Prostate gland (tissue), 2 donors: ENCODE data around the gene MMP21. TPM values are rescaled to one million over a fixed set of nuclear protein-coding genes. Genes with fewer than 3 reads are reported as not detected.

Experiments
- DNase-seq: peaks from one replicate; pipeline ENCODE4 v3.0.0-alpha.2; 2019; ENCODE audit warnings: low spot score
- H3K27ac ChIP-seq, 2 donors: fragments of 200-600 bp; sonication (generic); 2 replicates each; pipeline ENCODE4 v1.5.1; 2017 to 2019
- H3K27me3 ChIP-seq: fragments of 200-600 bp; sonication (generic); replicated peaks from 2 replicates; pipeline ENCODE4 v1.5.1; 2019; ENCODE audit not compliant: insufficient read depth
- H3K36me3 ChIP-seq, 2 donors: fragments of 200-600 bp; sonication (generic); 1 replicate in 1 of 2; 2 replicates in 1 of 2; pipeline versions ENCODE4 v1.5.1 to v1.8.1; 2017 to 2019
- H3K4me1 ChIP-seq: fragments of 200-600 bp; sonication (generic); replicated peaks from 2 replicates; pipeline ENCODE4 v1.5.1; 2019
- H3K4me3 ChIP-seq, 2 donors: fragments of 200-600 bp; sonication (generic); 2 replicates each; pipeline ENCODE4 v1.5.1; 2017 to 2019
- H3K9me3 ChIP-seq: fragments of 200-600 bp; sonication (generic); 2 replicates; pipeline ENCODE4 v1.5.1; 2017
- POLR2A ChIP-seq: fragments of 450-650 bp; IDR thresholded peaks from one replicate; pipeline ENCODE4 v1.6.1; 2016; ENCODE audit warnings: antibody characterized with exemption, mild to moderate bottlenecking
- POLR2AphosphoS5 ChIP-seq: sonication (generic); formaldehyde crosslinking; IDR thresholded peaks from one replicate; pipeline ENCODE4 v1.6.1; 2017; ENCODE audit warnings: antibody characterized with exemption
- WGBS: methylation state at CpG from one replicate; pipeline ENCODE4 v1.1.5; 2018; 5-methylcytosine and 5-hydroxymethylcytosine counted together
- intact Hi-C: fragments of 100-400 bp; cut with DNase I; formaldehyde crosslinking; loops from one replicate; pipeline ENCODE4 v1.14.2; 2022
- total RNA-seq, 2 donors: library from RNA; depleted of rRNA; stranded (reverse); fragments of >200 nt; gene quantifications; one replicate each; pipeline ENCODE4 v1.1.0, GENCODE V29; 2016
- TF ChIP-seq, protein P1 (sequence below), 4 experiments: fragments of 200-600 bp in 2 of 4; fragments of 450-650 bp in 2 of 4; sonication (generic) in 2 of 4; IDR thresholded peaks; 1 replicate in 3 of 4; 2 replicates in 1 of 4; pipeline ENCODE4 v1.5.1; 2016 to 2019; ENCODE audit warnings: antibody characterized with exemption in 4 of 4, mild to moderate bottlenecking in 2 of 4, moderate library complexity in 2 of 4

The MMP21 gene, protein sequence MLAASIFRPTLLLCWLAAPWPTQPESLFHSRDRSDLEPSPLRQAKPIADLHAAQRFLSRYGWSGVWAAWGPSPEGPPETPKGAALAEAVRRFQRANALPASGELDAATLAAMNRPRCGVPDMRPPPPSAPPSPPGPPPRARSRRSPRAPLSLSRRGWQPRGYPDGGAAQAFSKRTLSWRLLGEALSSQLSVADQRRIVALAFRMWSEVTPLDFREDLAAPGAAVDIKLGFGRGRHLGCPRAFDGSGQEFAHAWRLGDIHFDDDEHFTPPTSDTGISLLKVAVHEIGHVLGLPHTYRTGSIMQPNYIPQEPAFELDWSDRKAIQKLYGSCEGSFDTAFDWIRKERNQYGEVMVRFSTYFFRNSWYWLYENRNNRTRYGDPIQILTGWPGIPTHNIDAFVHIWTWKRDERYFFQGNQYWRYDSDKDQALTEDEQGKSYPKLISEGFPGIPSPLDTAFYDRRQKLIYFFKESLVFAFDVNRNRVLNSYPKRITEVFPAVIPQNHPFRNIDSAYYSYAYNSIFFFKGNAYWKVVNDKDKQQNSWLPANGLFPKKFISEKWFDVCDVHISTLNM
- not detected for total RNA-seq

DNA sequence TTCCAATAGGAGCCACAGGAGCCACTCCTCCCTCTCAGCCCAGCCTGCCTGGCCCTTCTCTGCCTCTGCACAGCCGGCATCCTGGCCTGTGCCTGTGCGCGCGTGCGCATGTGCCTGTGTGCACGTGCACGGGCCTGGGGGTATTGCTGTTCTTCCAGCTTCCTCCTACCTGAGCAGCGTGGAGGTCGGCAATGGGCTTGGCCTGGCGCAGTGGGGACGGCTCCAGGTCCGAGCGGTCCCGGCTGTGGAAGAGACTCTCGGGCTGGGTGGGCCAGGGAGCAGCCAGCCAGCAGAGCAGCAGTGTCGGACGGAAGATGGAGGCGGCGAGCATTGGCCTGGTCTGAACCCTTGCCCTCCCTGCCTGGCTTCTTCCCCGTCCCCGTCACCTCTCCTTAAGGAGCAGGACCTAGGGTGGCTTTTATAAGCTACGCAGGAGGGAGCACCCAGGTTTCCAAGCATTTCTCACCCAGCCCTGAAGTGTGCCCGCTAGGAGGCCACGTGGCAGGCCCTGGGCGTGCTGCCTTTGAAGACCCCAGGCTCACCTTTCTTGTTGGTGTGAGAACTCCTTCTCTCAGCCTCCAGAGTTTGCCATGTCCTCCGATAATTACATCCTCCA lies at the start of gene MMP21:
Gene MMP21 (minus strand): TSS at position 331 of the 616 bp plus-strand sequence. CDS start 0 bp downstream, at position 331.
- Histone ChIP-seq H3K4me3 (no peak within 1 kb of the TSS), H3K27me3 (no peaks in the 10 kb centered on the region), H3K27ac (no peak within 1 kb of the TSS), H3K9me3 (no peaks in the 10 kb centered on the region), H3K36me3 (no peaks in the 10 kb centered on the region), H3K4me1 (no peaks in the 10 kb centered on the region)
- DNase-seq = no peak
- intact Hi-C loops = no loop called here
- WGBS = 90% methylated on average over 26 of the region's 26 CpGs
- TF ChIP-seq POLR2A (no peak), POLR2AphosphoS5 (no peak)
- TF ChIP-seq, protein P1, sequence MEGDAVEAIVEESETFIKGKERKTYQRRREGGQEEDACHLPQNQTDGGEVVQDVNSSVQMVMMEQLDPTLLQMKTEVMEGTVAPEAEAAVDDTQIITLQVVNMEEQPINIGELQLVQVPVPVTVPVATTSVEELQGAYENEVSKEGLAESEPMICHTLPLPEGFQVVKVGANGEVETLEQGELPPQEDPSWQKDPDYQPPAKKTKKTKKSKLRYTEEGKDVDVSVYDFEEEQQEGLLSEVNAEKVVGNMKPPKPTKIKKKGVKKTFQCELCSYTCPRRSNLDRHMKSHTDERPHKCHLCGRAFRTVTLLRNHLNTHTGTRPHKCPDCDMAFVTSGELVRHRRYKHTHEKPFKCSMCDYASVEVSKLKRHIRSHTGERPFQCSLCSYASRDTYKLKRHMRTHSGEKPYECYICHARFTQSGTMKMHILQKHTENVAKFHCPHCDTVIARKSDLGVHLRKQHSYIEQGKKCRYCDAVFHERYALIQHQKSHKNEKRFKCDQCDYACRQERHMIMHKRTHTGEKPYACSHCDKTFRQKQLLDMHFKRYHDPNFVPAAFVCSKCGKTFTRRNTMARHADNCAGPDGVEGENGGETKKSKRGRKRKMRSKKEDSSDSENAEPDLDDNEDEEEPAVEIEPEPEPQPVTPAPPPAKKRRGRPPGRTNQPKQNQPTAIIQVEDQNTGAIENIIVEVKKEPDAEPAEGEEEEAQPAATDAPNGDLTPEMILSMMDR (IDR thresholded peaks at IDR 0.05) = no peak

DNA sequence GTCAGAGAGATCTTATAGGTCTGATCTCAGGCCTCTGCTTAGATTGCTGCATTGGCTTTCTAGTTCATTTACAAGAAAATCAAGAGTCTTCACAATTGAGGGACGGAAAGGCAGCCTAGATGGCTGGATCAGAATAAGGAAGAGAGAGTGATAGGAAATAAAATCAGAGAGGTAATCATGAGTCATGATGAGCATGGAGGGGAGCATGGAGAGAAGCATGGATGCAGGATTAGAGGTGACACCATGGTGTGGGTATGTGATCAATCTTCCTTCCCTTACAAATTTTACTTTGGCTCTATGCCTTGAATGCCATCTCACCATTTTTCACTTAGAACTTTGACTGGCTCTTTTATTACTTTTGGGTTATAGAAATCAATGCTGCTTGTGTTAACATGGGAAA lies 49.1 kb upstream of the MMP21 start:
- 90% methylated on average over 1 of the region's 1 CpG for WGBS
- TF ChIP-seq, protein P1 (IDR thresholded peaks at IDR 0.05) = no peak
- TF ChIP-seq POLR2A (no peak), POLR2AphosphoS5 (no peak)
- Histone ChIP-seq H3K27ac (no peak overlapping the region), H3K4me3 (peak overlapping the region in 1 of 2 donors; percentile 86), H3K27me3 (no peaks in the 10 kb centered on the region), H3K36me3 (peaks cover 0 to 4% of the 10 kb centered on the region in 2 donors), H3K4me1 (peaks cover 9% of the 10 kb centered on the region), H3K9me3 (no peaks in the 10 kb centered on the region)
- intact Hi-C loops = loop anchor here (10.0 kb wide), 1 partner anchor 660 kb away; the partner anchor contains the start of gene CTBP2
- DNase-seq = no peak

DNA sequence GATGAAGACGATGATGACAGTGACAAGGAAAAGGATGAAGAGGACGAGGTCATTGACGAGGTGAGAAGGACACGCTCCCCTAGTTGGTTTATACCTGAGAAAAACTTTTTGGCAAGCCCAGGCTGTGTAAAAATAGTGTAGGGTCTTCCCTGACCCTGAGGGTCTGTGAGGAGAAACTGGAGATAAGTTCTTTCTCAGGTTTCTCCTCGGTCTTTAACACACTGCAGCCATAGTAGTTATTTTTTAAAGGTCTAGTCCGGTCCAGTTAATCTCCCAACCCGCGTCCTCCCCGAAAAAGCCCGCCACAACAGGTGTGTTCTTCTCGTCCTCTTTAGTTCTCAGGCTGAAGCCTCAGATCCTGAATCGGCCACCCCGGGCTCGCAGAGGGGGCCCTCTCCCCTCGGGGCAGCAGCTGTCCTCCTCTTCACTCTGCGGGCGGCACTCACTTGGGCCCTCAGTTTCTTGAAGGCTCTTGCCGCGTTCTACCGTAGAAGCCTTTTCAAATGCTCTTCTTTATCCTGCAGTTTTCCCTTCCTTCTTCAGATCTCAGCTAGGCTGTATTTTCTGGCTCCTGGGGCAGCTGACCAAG lies 48.1 kb upstream of the MMP21 start:
- under 1% methylated on average over 20 of the region's 20 CpGs for WGBS
- DNase-seq = no peak
- Histone ChIP-seq H3K27ac (peak overlapping the region; percentile 77 to 79), H3K9me3 (no peaks in the 10 kb centered on the region), H3K4me3 (peak overlapping the region; percentile 83 to 86), H3K27me3 (no peaks in the 10 kb centered on the region), H3K36me3 (peaks cover 0 to 3% of the 10 kb centered on the region in 2 donors), H3K4me1 (peaks cover 9% of the 10 kb centered on the region)
- intact Hi-C loops = loop anchor here (10.0 kb wide), 1 partner anchor 659 kb away; the partner anchor contains the start of gene CTBP2
- TF ChIP-seq, protein P1 (IDR thresholded peaks at IDR 0.05) = no peak
- TF ChIP-seq POLR2AphosphoS5 = no peak
- TF ChIP-seq POLR2A = no peak

DNA sequence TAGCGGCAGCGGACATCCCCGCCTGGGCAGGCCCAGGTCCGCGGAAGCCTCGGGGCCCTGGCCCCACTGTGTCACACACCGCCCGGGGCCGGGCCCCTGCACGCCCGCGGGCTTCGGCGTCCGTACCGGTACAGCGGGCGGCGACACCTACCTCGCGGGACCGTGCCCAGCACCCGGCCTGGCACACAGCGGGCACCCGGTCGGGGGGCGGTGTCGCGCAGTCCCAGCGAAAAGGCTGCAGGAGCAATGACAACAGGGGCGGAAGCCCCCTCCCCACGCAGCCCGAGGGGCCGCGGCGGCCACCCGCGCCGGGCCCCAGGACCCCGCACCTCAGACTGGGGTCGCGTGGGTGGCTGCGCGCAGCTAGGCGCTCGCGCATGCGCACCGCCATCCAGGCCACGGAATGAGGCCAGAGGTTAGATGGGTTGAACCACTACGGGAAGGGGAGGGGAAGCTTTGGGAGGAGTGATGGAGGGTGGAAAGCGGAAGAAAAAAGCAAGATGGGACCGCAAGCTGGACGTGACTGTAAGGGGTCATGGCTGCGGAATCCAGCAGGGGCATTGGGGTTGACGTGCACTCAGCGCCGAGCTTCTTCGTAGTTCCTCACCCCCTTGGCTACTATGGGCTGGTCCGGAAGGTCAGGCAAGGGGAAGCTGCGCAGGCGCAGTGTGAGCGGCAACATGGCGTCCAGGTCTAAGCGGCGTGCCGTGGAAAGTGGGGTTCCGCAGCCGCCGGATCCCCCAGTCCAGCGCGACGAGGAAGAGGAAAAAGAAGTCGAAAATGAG lies 47.4 kb upstream of the MMP21 start, which contains the start of the genes BCCIP and UROS:
Gene BCCIP (plus strand): TSS at position 669 of the 785 bp plus-strand sequence. CDS start 12 bp downstream, at position 681.
Gene UROS (minus strand): TSS at position 381 of the 785 bp plus-strand sequence. CDS start 6,759 bp downstream, outside the sequence.
- Histone ChIP-seq H3K9me3 (no peaks in the 10 kb centered on the region), H3K36me3 (no peaks in the 10 kb centered on the region), H3K27me3 (no peaks in the 10 kb centered on the region), H3K27ac (peak within 1 kb of the TSS; percentile 77 to 79), H3K4me1 (peaks cover 9% of the 10 kb centered on the region), H3K4me3 (peak within 1 kb of the TSS; percentile 83 to 86)
- WGBS = under 1% methylated on average over 71 of the region's 74 CpGs
- TF ChIP-seq, protein P1 (IDR thresholded peaks at IDR 0.05) = peak in 1 of 4 experiments; percentile 30
- TF ChIP-seq POLR2AphosphoS5 = peak; percentile 92
- TF ChIP-seq POLR2A = peak; percentile 45
- intact Hi-C loops = loop anchor here (10.0 kb wide), 1 partner anchor 658 kb away; the partner anchor contains the start of gene CTBP2
- DNase-seq = peak; percentile 81
